Measurements from ENCODE around the gene ARMH2. TPM values are rescaled to one million over a fixed set of nuclear protein-coding genes. Genes with fewer than 3 reads are reported as not detected.

ARMH2 gene
- total and polyA plus RNA-seq, 4 donors: not detected

DNA sequence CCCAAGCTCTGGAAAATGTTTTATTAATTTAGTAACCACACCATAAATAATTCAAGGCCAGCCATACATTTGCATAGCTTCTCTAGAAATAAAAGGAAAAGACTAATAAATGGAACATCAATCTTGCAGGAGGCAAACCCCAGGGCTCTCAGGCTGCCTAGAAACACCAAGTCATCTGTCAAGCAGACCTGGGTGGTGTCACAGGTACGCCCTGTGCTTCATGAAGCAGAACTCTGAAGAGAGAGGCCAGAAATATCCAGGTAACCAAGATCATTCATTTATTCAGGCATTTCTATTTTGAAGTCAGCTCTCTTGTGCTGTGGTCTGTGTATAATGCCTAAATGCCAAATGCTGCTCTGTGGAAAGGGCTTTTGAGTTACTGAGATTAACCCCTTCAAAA lies 45.3 kb upstream of the ARMH2 start:
- Histone ChIP-seq H3K4me1 (ENCODE audit: control insufficient read depth in 4 of 4, insufficient read depth in 4 of 4, low read length in 3 of 4) (no peaks in the 10 kb centered on the region), H3K9me3 (ENCODE audit: control insufficient read depth in 4 of 4, low read length in 3 of 4) (no peaks in the 10 kb centered on the region), H3K4me3 (ENCODE audit: low read depth in 1 of 3, low read length in 3 of 3) (no peak overlapping the region), H3K27ac (ENCODE audit: low read depth in 1 of 2, low read length in 2 of 2) (no peak overlapping the region), H3K36me3 (ENCODE audit: control insufficient read depth in 4 of 4, insufficient read depth in 3 of 4, low read depth in 1 of 4, low read length in 3 of 4) (peaks cover 0 to 7% (median 2%) of the 10 kb centered on the region in 4 donors), H3K27me3 (ENCODE audit: control insufficient read depth in 4 of 4, insufficient read depth in 4 of 4, low read length in 3 of 4) (no peaks in the 10 kb centered on the region), H3K9ac (ENCODE audit: low read depth in 1 of 2, low read length in 2 of 2) (no peak overlapping the region)
- WGBS: 96% methylated on average over 1 of the region's 1 CpG
- TF ChIP-seq YY1 (IDR thresholded peaks at IDR 0.05) (no peak), RAD21 (IDR thresholded peaks at IDR 0.05) (no peak), ATF3 (IDR thresholded peaks at IDR 0.05) (no peak), FOXA2 (IDR thresholded peaks at IDR 0.05) (no peak), CTCF (IDR thresholded peaks at IDR 0.05; ENCODE audit: low read depth, low read length, missing input control) (no peak), HNF4G (IDR thresholded peaks at IDR 0.05) (no peak), ZBTB33 (IDR thresholded peaks at IDR 0.05) (no peak), RXRA (IDR thresholded peaks at IDR 0.05) (no peak), TAF1 (conservative IDR thresholded peaks at IDR 0.05) (no peak), NR2F2 (IDR thresholded peaks at IDR 0.05) (no peak), FOXA1 (IDR thresholded peaks at IDR 0.05) (no peak)
- TF ChIP-seq, protein P1, sequence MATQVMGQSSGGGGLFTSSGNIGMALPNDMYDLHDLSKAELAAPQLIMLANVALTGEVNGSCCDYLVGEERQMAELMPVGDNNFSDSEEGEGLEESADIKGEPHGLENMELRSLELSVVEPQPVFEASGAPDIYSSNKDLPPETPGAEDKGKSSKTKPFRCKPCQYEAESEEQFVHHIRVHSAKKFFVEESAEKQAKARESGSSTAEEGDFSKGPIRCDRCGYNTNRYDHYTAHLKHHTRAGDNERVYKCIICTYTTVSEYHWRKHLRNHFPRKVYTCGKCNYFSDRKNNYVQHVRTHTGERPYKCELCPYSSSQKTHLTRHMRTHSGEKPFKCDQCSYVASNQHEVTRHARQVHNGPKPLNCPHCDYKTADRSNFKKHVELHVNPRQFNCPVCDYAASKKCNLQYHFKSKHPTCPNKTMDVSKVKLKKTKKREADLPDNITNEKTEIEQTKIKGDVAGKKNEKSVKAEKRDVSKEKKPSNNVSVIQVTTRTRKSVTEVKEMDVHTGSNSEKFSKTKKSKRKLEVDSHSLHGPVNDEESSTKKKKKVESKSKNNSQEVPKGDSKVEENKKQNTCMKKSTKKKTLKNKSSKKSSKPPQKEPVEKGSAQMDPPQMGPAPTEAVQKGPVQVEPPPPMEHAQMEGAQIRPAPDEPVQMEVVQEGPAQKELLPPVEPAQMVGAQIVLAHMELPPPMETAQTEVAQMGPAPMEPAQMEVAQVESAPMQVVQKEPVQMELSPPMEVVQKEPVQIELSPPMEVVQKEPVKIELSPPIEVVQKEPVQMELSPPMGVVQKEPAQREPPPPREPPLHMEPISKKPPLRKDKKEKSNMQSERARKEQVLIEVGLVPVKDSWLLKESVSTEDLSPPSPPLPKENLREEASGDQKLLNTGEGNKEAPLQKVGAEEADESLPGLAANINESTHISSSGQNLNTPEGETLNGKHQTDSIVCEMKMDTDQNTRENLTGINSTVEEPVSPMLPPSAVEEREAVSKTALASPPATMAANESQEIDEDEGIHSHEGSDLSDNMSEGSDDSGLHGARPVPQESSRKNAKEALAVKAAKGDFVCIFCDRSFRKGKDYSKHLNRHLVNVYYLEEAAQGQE (IDR thresholded peaks at IDR 0.05): no peak
- TF ChIP-seq, protein P2, sequence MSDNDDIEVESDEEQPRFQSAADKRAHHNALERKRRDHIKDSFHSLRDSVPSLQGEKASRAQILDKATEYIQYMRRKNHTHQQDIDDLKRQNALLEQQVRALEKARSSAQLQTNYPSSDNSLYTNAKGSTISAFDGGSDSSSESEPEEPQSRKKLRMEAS (IDR thresholded peaks at IDR 0.05): no peak
- DNase-seq (ENCODE audit: low spot score): no peak

- TF ChIP-seq TAF1 (conservative IDR thresholded peaks at IDR 0.05) (no peak), RXRA (IDR thresholded peaks at IDR 0.05) (no peak), ZBTB33 (IDR thresholded peaks at IDR 0.05) (no peak), HNF4G (IDR thresholded peaks at IDR 0.05) (no peak), CTCF (IDR thresholded peaks at IDR 0.05; ENCODE audit: low read depth, low read length, missing input control) (no peak), YY1 (IDR thresholded peaks at IDR 0.05) (no peak), ATF3 (IDR thresholded peaks at IDR 0.05) (no peak)
- TF ChIP-seq, protein P1 (IDR thresholded peaks at IDR 0.05): no peak
- TF ChIP-seq, protein P2 (IDR thresholded peaks at IDR 0.05): no peak
- Histone ChIP-seq H3K27ac (ENCODE audit: low read depth in 1 of 2, low read length in 2 of 2) (no peak overlapping the region), H3K27me3 (ENCODE audit: control insufficient read depth in 4 of 4, insufficient read depth in 4 of 4, low read length in 3 of 4) (no peaks in the 10 kb centered on the region), H3K4me3 (ENCODE audit: low read depth in 1 of 3, low read length in 3 of 3) (no peak overlapping the region), H3K9me3 (ENCODE audit: control insufficient read depth in 4 of 4, low read length in 3 of 4) (no peaks in the 10 kb centered on the region), H3K4me1 (ENCODE audit: control insufficient read depth in 4 of 4, insufficient read depth in 4 of 4, low read length in 3 of 4) (no peaks in the 10 kb centered on the region), H3K36me3 (ENCODE audit: control insufficient read depth in 4 of 4, insufficient read depth in 3 of 4, low read depth in 1 of 4, low read length in 3 of 4) (peaks cover 0 to 3% (median under 1%) of the 10 kb centered on the region in 4 donors), H3K9ac (ENCODE audit: low read depth in 1 of 2, low read length in 2 of 2) (no peak overlapping the region)
- 81% methylated on average over 2 of the region's 2 CpGs for WGBS
- DNase-seq (ENCODE audit: low spot score): no peak
Observed at GRCh38 chr6:24840187-24840586, 41.5 kb upstream of the ARMH2 start.
